T-helper 2 cell treated with Interferon-gamma antibody and Interleukin-4, amounts not matched to agents 100 ng/mL and 5 ng/mL, for 36 hours (primary cell): ENCODE data around the gene NAA38. TPM values are rescaled to one million over a fixed set of nuclear protein-coding genes. Genes with fewer than 3 reads are reported as not detected.

Experiments
- intact Hi-C: fragments of 100-400 bp; cut with micrococcal nuclease; formaldehyde crosslinking; loops from one replicate; pipeline ENCODE4 v1.15.1; 2023
- total RNA-seq: library from RNA; stranded (reverse); gene quantifications from 2 replicates; pipeline ENCODE4 v1.2.3, GENCODE V29; 2022

Gene NAA38
- total RNA-seq, result 74.9 TPM in 2 replicates

- intact Hi-C loops, result loop anchor here (1.0 to 10.0 kb wide), 9 partner anchors 13 to 622 kb away; partner anchors contain the start of genes CNTROB, DVL2, KDM6B and PHF23
These were observed at the start of gene NAA38 for GRCh38 chr17:7856811-7857712. Gene NAA38, minus strand, starts transcription at chr17:7857559. Its CDS starts 96 bp downstream, at chr17:7857463.

GRCh38 chr17:7903154-7904103 lies 46.1 kb upstream of the NAA38 start:
- intact Hi-C loops, result no loop called here

- intact Hi-C loops, result no loop called here
These were observed 40.4 kb upstream of the NAA38 start for GRCh38 chr17:7897773-7898172.

- intact Hi-C loops, result no loop called here
These were observed 39.7 kb upstream of the NAA38 start for GRCh38 chr17:7897090-7897489.

GRCh38 chr17:7894866-7895265 lies 37.5 kb upstream of the NAA38 start:
- intact Hi-C loops, result no loop called here

- intact Hi-C loops, result no loop called here
These were observed 36.9 kb upstream of the NAA38 start for GRCh38 chr17:7894226-7894625.

GRCh38 chr17:7893187-7893880 lies 36.0 kb upstream of the NAA38 start:
- intact Hi-C loops, result no loop called here

- intact Hi-C loops, result loop anchor here (10.0 kb wide), 2 partner anchors 235 to 265 kb away; partner anchors contain the start of genes HES7 and PER1
These were observed 32.0 kb upstream of the NAA38 start for GRCh38 chr17:7889166-7889955.

GRCh38 chr17:7888184-7888920 lies 31.0 kb upstream of the NAA38 start, which contains the start of gene CHD3:
Gene CHD3, plus strand, starts transcription at chr17:7888789. Its CDS starts 212 bp downstream, at chr17:7889001.
- intact Hi-C loops, result loop anchor here (10.0 kb wide), 2 partner anchors 236 to 266 kb away; partner anchors contain the start of genes HES7 and PER1

- intact Hi-C loops, result loop anchor here (1.0 to 10.0 kb wide), 9 partner anchors 24 to 581 kb away; partner anchors contain the start of genes CNTROB, EIF5A, HES7 and NAA38
These were observed 30.3 kb upstream of the NAA38 start for GRCh38 chr17:7887482-7888183.

GRCh38 chr17:7887038-7887481 lies 29.7 kb upstream of the NAA38 start:
- intact Hi-C loops, result loop anchor here (1.0 to 10.0 kb wide), 9 partner anchors 24 to 580 kb away; partner anchors contain the start of genes CNTROB, EIF5A, HES7 and NAA38

GRCh38 chr17:7886227-7887037 lies 29.1 kb upstream of the NAA38 start:
- intact Hi-C loops, result loop anchor here (1.0 to 10.0 kb wide), 9 partner anchors 23 to 580 kb away; partner anchors contain the start of genes CNTROB, EIF5A, HES7 and NAA38

- intact Hi-C loops, result loop anchor here (2.0 to 10.0 kb wide), 4 partner anchors 41 to 579 kb away; partner anchors contain the start of genes EIF5A, HES7 and PER1
These were observed 28.2 kb upstream of the NAA38 start for GRCh38 chr17:7885367-7886226.

GRCh38 chr17:7884581-7885366 lies 27.4 kb upstream of the NAA38 start:
- intact Hi-C loops, result loop anchor here (10.0 kb wide), 2 partner anchors 240 to 270 kb away; partner anchors contain the start of genes HES7 and PER1

GRCh38 chr17:7883781-7884386 lies 26.5 kb upstream of the NAA38 start:
- intact Hi-C loops, result loop anchor here (10.0 kb wide), 2 partner anchors 241 to 271 kb away; partner anchors contain the start of genes HES7 and PER1
